ENCODE results near the gene EPHX1. TPM values are rescaled to one million over a fixed set of nuclear protein-coding genes. Genes with fewer than 3 reads are reported as not detected.
A peak's percentile ranks its signal among the peaks of the same experiment; 100 is the strongest.

Gene EPHX1
- total RNA-seq, 1 donor from 2014 or later: 82.8 TPM

GRCh38 chr1:225872075-225872430 is 62.1 kb downstream of the EPHX1 start:
- no peaks in the 10 kb centered on the region for H3K27me3 ChIP-seq (ENCODE audit: insufficient read depth, low read length)
- H3K36me3 Mint-ChIP-seq (ENCODE audit: low read depth, unreplicated experiment): peaks cover 35% of the 10 kb centered on the region
- H3K27me3 Mint-ChIP-seq (ENCODE audit: low read depth, unreplicated experiment): no peaks in the 10 kb centered on the region
- no peaks in the 10 kb centered on the region for H3K36me3 ChIP-seq (ENCODE audit: insufficient read depth, low read length)
- no peak overlapping the region for H3K27ac ChIP-seq (ENCODE audit: low read depth, low read length)
- no peak overlapping the region for H2AFZ ChIP-seq (ENCODE audit: low read depth, low read length)
- H3K4me2 ChIP-seq (ENCODE audit: low read length): peak overlapping the region; percentile 17
- H4K20me1 ChIP-seq (ENCODE audit: insufficient read depth, low read length): peaks cover 27% of the 10 kb centered on the region
- H3K27ac Mint-ChIP-seq (ENCODE audit: unreplicated experiment): no peak overlapping the region
- H3K4me1 Mint-ChIP-seq (ENCODE audit: low read depth, unreplicated experiment): peaks cover 7% of the 10 kb centered on the region
- no peak overlapping the region for H3K4me3 Mint-ChIP-seq (ENCODE audit: unreplicated experiment)
- no peaks in the 10 kb centered on the region for H3K9me3 Mint-ChIP-seq (ENCODE audit: unreplicated experiment)
- no peak overlapping the region for H3K9ac ChIP-seq (ENCODE audit: low read length)
- no peak overlapping the region for H3K4me3 ChIP-seq (ENCODE audit: insufficient read depth, low read depth, low read length)
- TF ChIP-seq CTCF (IDR thresholded peaks at IDR 0.05; ENCODE audit: insufficient read depth, low read depth, low read length) (no peak), EZH2 (IDR thresholded peaks at IDR 0.05; ENCODE audit: insufficient read depth, low read length) (no peak)
- peaks cover 15% of the 10 kb centered on the region for H3K4me1 ChIP-seq (ENCODE audit: insufficient read depth, low read length)
- FAIRE-seq: no peak
- no peak for DNase-seq (ENCODE audit: low read depth)
- H3K9me3 ChIP-seq (ENCODE audit: insufficient read depth, low read depth, low read length): no peaks in the 10 kb centered on the region
- no peaks in the 10 kb centered on the region for H3K79me2 ChIP-seq (ENCODE audit: insufficient read depth, low read length)

GRCh38 chr1:225873281-225873850 is 63.4 kb downstream of the EPHX1 start:
- H3K4me1 Mint-ChIP-seq (ENCODE audit: low read depth, unreplicated experiment): peaks cover 11% of the 10 kb centered on the region
- Histone ChIP-seq H3K9ac (ENCODE audit: low read length) (no peak overlapping the region), H2AFZ (ENCODE audit: low read depth, low read length) (no peak overlapping the region), H3K36me3 (ENCODE audit: insufficient read depth, low read length) (no peaks in the 10 kb centered on the region), H3K79me2 (ENCODE audit: insufficient read depth, low read length) (no peaks in the 10 kb centered on the region), H3K4me3 (ENCODE audit: insufficient read depth, low read depth, low read length) (no peak overlapping the region), H3K9me3 (ENCODE audit: insufficient read depth, low read depth, low read length) (no peaks in the 10 kb centered on the region), H3K4me1 (ENCODE audit: insufficient read depth, low read length) (peaks cover 15% of the 10 kb centered on the region), H3K27ac (ENCODE audit: low read depth, low read length) (no peak overlapping the region), H3K4me2 (ENCODE audit: low read length) (no peak overlapping the region), H3K27me3 (ENCODE audit: insufficient read depth, low read length) (no peaks in the 10 kb centered on the region), H4K20me1 (ENCODE audit: insufficient read depth, low read length) (peaks cover 41% of the 10 kb centered on the region)
- no peaks in the 10 kb centered on the region for H3K27me3 Mint-ChIP-seq (ENCODE audit: low read depth, unreplicated experiment)
- peaks cover 28% of the 10 kb centered on the region for H3K36me3 Mint-ChIP-seq (ENCODE audit: low read depth, unreplicated experiment)
- no peak overlapping the region for H3K4me3 Mint-ChIP-seq (ENCODE audit: unreplicated experiment)
- H3K9me3 Mint-ChIP-seq (ENCODE audit: unreplicated experiment): no peaks in the 10 kb centered on the region
- FAIRE-seq: no peak
- no peak for DNase-seq (ENCODE audit: low read depth)
- TF ChIP-seq EZH2 (IDR thresholded peaks at IDR 0.05; ENCODE audit: insufficient read depth, low read length): no peak
- no peak for TF ChIP-seq CTCF (IDR thresholded peaks at IDR 0.05; ENCODE audit: insufficient read depth, low read depth, low read length)
- no peak overlapping the region for H3K27ac Mint-ChIP-seq (ENCODE audit: unreplicated experiment)

GRCh38 chr1:225874431-225874830 is 64.5 kb downstream of the EPHX1 start:
- Mint-ChIP-seq H3K4me3 (ENCODE audit: unreplicated experiment) (no peak overlapping the region), H3K9me3 (ENCODE audit: unreplicated experiment) (no peaks in the 10 kb centered on the region), H3K4me1 (ENCODE audit: low read depth, unreplicated experiment) (peaks cover 11% of the 10 kb centered on the region), H3K36me3 (ENCODE audit: low read depth, unreplicated experiment) (peaks cover 24% of the 10 kb centered on the region), H3K27me3 (ENCODE audit: low read depth, unreplicated experiment) (no peaks in the 10 kb centered on the region), H3K27ac (ENCODE audit: unreplicated experiment) (no peak overlapping the region)
- DNase-seq (ENCODE audit: low read depth) (no peak), FAIRE-seq (no peak)
- H3K79me2 ChIP-seq (ENCODE audit: insufficient read depth, low read length): no peaks in the 10 kb centered on the region
- no peak overlapping the region for H3K27ac ChIP-seq (ENCODE audit: low read depth, low read length)
- H3K36me3 ChIP-seq (ENCODE audit: insufficient read depth, low read length): no peaks in the 10 kb centered on the region
- peaks cover 15% of the 10 kb centered on the region for H3K4me1 ChIP-seq (ENCODE audit: insufficient read depth, low read length)
- no peak for TF ChIP-seq CTCF (IDR thresholded peaks at IDR 0.05; ENCODE audit: insufficient read depth, low read depth, low read length)
- TF ChIP-seq EZH2 (IDR thresholded peaks at IDR 0.05; ENCODE audit: insufficient read depth, low read length): no peak
- H3K4me3 ChIP-seq (ENCODE audit: insufficient read depth, low read depth, low read length): no peak overlapping the region
- H3K27me3 ChIP-seq (ENCODE audit: insufficient read depth, low read length): no peaks in the 10 kb centered on the region
- H3K9ac ChIP-seq (ENCODE audit: low read length): no peak overlapping the region
- no peak overlapping the region for H3K4me2 ChIP-seq (ENCODE audit: low read length)
- H4K20me1 ChIP-seq (ENCODE audit: insufficient read depth, low read length): peaks cover 51% of the 10 kb centered on the region
- H3K9me3 ChIP-seq (ENCODE audit: insufficient read depth, low read depth, low read length): no peaks in the 10 kb centered on the region
- H2AFZ ChIP-seq (ENCODE audit: low read depth, low read length): no peak overlapping the region
